NCI-H2196 (cell line): Measurements from ENCODE around the gene HMGCLL1.

Experiments
- DNase-seq: peaks from one replicate; lab custom pipeline; 2025; ENCODE audit not compliant: unreplicated experiment; lab: John Stamatoyannopoulos, UW

HMGCLL1 gene

DNA sequence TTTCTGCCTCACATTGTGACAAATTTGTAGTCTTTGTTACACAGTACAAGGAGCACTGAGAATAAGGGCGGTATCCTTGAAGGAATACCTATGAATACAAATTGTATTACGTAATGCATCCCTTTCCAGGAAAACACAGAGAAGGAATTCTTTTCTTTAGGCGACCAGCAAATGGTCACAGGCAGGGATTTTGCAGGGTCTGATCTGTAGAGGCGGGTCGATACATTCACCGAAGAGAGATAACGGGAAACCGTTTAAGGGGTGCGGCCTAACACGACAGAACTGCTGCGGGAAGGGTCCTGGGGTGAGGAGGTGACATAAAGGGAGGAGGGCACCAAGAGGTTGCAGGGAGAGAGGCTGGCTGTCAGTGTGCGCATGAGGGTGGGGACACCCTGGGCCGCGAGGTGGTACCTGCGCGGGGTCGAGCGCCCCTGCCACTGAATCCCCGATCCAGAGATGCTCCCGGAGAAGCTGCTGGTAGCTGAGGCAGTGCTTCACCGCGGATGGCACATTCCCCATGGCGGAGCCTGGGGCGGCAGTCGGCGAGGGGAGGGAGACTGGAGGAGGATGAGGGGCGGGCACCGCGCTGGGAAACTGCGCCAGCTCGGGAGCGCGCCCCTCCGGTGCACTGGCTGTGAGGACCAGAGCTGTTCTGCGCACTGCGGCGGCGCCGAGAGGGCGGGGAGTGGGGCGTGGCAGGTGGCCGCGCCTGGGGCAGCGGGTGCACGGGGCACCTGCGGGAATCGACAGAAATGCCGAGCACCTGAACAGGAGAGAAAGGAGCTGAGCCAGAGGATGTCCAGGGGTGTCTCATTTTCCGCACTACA lies at the start of gene HMGCLL1:
Gene HMGCLL1, minus strand, starts transcription at position 656 of the 827 bp plus-strand sequence. Its CDS starts 137 bp downstream, at position 519.
- DNase-seq: no peak

DNA sequence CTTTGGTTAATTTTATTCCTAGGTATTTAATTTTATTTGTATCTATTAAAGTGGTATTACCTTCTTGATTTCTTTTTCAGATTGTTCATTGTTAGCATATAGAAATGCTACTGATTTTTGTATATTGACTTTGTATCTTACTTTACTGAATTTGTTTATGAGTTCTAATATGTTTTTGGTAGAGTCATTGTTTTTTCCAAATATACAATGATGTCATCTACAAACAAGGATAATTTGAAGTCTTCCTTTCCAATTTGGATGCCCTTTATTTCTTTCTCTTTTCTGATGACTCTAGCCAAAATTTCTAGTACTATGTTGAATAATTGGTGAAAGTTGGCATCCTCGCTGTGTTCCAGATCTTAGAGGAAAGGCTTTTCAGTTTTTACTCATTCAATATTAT lies 43.0 kb upstream of the HMGCLL1 start:
- no peak for DNase-seq

DNA sequence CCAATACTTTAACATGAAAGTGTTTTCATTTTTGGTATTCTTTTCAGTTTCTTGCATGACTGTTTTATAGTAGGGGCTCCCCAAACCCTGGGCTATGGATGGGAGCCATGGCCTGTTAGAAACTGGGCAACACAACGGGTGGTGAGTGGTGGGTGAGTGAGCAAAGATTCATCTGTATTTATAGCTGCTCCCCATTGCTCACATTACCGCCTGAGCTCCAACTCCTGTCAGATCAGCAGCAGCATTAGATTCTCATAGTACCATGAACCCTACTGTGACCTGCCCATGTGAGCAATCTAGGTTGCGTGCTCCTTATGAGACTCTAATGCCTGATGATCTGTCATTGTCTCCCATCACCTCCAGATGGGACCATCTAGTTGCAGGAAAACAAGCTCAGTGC lies 42.3 kb upstream of the HMGCLL1 start:
- DNase-seq: no peak

DNA sequence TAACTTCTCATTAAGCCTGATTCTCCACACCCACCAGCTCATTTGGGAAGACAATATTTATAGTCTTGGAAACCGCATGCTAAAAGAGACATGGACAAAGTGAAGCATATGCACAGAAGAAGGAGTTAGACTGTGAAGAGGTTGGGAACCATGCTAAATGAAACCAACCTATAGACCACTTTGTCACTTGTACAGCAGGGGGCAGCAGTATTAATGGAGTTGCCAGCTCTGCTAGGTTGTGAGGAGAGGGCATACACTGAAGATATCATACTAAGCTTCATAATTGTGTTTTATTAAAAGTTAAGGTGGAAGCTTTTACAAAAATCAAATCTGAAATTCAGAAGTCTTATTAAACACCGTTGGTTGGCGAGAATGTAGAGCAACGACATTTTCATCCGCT lies 38.3 kb upstream of the HMGCLL1 start:
- DNase-seq: peak; percentile 0

DNA sequence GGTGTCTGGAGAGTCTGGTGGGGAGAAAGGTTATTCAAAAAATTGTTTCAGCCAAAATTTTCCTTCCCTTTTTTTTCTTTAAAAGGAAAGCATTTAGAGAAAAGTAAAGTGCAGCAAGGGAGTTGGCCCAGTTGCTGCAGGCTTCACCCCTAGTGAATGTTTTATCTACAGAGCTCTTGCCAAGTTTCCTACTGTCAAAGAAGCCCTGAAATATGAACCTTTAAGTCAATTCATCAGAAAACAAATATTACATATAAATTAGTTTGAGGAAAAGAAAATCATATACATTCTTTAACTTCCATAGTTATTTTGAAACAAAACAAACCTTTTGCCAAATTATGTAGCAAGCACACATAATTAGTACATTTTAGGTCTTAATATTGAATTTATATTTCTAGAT lies 25.0 kb upstream of the HMGCLL1 start:
- DNase-seq: no peak

DNA sequence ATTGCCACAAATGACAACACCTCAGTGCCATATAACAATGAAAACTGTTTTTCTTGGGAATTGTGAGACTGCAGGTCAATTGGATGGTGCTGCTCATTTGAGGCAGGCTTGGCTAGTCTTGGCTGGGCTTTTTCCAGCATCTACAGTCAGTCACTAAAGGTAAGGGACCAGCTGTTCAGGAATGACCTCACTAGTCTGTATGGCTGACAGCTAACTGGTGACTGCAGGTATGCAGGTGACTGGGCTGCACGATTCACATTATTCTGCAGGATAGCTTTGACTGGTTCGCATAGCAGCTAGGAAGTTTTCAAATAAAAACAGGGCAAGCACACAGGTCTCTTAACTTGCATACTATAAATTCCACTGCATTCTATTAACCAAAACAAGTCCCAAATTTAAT lies 22.1 kb upstream of the HMGCLL1 start:
- DNase-seq: no peak

DNA sequence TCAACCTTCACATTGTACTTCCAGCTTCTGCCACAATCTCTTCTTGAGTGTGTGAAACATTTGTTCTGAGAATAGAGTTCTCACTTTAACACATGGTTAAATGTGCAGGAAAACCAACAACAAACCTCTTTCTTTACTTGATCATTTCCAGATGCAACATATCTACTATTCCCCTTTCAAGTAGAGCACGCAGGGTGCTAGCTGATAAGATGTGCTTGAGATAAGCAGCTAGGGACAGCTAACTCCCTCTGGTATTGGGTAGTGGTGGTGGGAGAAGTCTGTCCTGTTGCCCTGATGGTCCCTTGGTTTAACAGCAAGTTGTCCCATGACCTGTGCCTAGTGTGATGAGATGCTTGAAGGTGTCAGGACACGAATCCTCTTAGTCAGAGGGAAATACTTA lies 15.4 kb upstream of the HMGCLL1 start:
- no peak for DNase-seq

DNA sequence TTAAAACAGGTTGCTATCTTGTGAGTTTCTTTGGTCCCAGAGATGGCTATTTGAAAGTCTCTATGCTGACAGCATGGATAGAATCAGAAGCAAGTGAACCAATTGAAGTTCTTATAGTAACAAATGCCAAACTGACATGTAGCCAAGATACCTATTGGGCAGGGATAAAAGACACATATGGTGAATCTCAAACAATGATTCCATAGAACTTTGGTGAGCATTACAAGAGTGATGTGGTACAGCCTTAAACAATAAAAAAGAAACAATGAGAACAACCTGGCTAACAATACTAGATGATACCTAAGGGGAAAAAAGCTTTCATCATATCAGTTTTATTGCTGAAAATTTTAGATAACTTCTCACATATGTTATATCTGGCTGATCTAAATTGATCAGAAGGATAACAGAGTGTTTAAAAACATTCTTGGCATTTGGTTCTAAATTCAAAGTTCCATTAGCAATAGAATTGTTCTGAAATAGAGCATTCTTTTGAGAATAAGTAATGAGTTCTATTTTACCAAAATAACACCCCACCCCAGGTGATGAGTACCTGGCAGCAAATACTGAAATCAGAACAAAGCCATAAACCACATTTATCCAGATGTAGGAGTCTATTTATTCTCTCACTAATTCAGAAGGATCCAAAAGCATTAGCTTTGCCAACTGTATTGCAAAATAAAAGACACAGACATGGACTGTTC lies 5.8 kb upstream of the HMGCLL1 start:
- no peak for DNase-seq

DNA sequence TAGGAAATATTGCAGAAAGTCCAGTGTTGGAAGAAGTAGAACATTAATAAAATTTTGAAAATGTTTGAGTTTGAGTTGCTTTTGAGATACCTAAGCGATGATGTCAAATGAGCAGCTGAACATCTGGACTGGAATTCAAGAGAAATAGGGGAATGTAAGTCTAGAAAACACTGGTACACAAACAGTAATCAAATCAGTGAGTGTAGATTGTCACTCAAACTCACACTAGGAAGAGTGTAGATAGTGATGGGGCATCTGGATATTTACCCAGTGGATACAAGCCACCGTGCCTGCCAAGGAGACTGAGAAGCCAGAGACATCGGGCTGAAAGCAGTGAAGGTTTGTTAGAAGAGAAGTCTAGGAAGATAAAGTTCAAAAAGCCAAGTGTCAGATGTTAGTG lies 2.2 kb downstream of the HMGCLL1 start:
- DNase-seq: no peak

GRCh38 chr6:55574556-55574955 lies 4.4 kb downstream of the HMGCLL1 start:
- DNase-seq: no peak

DNA sequence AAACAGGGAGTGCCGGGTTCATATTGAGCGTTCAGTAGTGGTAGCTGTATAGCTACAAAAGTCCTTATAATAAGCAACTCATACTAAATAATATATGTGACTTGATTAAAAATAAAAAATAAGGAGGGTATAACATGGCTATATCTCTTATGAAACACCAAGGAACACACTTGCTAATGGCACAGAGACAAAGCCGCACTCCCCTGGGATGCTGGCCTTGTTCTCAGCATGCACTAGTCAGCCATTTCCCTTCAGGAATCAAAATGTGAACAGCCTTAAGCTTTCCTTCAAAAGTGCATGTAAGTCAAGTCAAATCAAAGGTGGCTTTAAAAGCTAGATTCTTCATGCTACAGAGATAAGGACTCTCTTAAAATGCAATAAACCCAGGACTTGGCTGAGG lies 9.4 kb downstream of the HMGCLL1 start:
- DNase-seq: no peak

DNA sequence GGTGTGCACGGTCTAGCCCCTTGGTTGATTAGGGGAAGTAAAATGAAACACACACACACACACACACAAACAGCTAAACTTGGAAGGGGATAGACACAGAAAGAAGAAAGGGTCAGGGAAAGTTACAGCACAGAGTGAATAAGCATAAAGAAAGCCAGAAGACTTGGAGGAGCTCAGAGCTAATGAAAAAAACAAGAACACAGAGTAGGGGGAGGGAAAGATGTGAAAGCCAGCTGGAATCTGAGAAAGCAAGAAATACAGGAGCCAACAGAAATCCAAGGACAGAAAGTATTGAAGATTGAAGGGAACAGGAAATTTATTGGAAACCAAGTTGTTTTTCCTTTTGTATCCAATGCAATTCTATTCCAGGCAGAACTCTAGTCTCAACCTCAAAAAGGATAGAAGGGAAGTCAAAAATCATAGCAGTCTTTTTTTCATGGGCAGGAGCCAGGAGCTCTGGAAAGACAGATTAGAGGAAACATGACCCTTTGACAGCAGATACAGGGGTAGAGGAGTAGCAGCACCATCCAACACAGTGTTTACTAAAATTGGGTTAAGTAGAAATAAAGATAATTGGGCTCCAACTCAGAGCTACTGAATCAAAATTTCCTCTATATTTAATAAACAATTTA lies 10.1 kb downstream of the HMGCLL1 start:
- no peak for DNase-seq

DNA sequence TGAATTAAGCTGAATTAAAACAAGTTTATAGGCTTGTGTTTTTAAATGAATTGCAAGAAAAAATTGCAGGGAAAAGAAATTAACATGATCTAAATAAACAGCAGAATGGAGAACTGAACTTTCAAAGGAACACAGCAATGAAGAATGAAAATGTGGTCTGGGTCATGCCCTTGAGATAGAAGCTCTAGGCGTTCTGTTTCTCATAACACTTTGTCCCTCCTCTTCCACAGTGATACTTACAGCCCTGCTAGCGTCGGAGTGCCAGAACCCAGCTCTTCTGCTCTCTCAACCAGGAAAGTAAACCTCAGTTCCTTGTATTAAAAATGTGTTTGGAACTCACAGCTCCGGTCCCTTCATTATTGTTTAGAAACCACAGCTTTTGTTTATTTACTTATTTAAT lies 11.4 kb downstream of the HMGCLL1 start:
- no peak for DNase-seq

DNA sequence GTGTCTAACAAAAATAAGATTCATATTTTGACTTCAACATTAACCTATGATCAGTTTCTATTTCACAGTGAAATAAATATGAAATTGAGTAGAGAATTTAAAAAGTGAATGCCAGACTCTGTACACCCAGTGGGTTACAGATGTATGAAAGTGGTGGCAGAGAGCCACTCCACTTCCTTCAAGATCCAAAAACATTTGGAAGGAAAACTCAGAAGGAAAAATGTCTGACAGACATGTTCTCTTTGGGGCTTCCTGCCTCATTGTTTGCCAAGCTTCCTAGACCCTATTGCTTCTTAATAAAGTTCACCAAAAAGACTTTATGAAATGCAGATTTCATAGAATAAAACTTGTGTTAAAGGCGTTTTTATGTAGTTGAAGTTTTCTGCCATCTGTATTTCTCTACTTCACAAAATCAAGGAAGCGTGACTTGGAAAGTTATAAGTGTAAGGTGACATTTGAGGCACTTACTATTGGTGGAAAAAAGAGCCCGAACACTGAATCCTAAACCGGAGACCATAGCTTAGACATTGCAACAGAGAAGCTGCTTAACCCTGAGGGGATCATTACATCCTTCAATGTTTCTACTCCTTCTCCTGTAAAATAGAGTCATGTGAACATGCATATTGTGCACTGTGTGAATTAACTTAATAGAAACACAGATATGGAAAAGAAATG lies 12.8 kb downstream of the HMGCLL1 start:
- no peak for DNase-seq

DNA sequence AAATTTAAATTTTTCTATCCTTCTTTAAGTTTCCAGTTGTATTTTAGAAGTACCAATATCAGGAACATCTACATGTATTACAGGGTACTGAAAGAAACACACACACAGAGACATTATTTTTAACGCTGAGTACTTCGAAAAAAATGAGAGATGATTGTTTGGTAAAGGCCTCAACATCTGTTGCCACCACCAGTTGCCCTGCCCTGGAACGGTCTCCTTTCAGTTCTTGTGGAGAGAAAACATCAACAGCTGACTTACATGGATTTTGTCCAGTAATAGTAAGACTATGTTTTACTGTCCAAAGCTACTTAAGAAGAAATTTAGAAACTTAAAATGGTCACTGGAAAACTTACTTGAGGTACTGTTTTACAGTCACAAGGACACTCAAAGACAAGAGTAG lies 16.7 kb downstream of the HMGCLL1 start:
- no peak for DNase-seq

GRCh38 chr6:55560290-55560885 lies 18.6 kb downstream of the HMGCLL1 start:
- no peak for DNase-seq

DNA sequence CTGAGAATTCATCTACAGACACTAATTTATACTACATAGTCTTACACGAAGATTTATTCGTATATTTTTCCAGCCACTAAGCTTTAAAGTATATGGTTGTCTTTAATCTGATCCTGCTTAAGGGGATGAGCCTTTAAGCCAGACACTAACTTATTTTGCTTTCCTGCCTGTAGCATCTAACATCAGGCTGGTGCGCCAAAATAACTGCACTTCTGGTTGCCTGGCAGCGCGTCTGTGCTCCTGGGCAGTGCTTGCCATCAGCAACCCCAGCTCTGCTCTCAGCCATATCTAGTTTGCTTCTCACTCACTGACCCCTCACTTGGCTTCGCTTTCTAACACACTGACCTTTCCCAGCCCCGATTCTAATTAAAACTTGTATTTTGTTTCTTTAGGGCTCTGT lies 21.8 kb downstream of the HMGCLL1 start:
- no peak for DNase-seq

- DNase-seq: no peak
Measured at GRCh38 chr6:55545791-55546190, 33.2 kb downstream of the HMGCLL1 start.

- no peak for DNase-seq
Measured at GRCh38 chr6:55543633-55544309, 35.2 kb downstream of the HMGCLL1 start.

DNA sequence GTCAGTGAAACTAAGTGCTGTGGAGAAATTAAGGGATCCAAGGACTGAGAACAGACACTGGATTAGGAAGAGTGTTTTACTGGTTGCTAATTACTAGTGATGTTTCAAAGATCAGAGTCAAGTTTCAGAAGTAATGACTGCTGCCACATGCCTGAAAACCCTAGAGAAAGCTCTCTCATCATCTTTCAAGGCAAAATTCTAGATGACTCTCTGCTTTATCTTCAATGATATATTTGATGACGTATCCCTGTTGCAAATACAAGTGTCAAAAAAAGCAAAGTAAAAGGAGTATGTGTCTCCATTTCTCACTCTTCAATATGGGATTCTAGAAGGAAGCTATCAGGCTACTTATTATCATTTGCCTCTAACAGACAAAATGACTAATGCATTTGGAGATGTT lies 38.0 kb downstream of the HMGCLL1 start:
- no peak for DNase-seq
